Skeletal muscle tissue (tissue), 4 donors: ENCODE data around the gene MINDY4. TPM values are rescaled to one million over a fixed set of nuclear protein-coding genes. Genes with fewer than 3 reads are reported as not detected.

Source experiments
- H3K27ac ChIP-seq: one replicate; pipeline ENCODE4 v1.7.0; 2013; ENCODE audit warnings: mild to moderate bottlenecking, low read depth, low read length, inconsistent platforms
- H3K27me3 ChIP-seq, 3 donors: one replicate each; pipeline ENCODE4 v1.7.0; 2013; ENCODE audit warnings: low read length in 3 of 3; ENCODE audit not compliant: control insufficient read depth in 3 of 3, insufficient read depth in 3 of 3
- H3K36me3 ChIP-seq, 3 donors: one replicate each; pipeline ENCODE4 v1.7.0; 2013; ENCODE audit warnings: low read length in 3 of 3; ENCODE audit not compliant: control insufficient read depth in 3 of 3, insufficient read depth in 3 of 3
- H3K4me1 ChIP-seq, 3 donors: one replicate each; pipeline ENCODE4 v1.7.0; 2013; ENCODE audit warnings: low read length in 3 of 3, mild to moderate bottlenecking in 3 of 3; ENCODE audit not compliant: control insufficient read depth in 3 of 3, insufficient read depth in 3 of 3
- H3K4me3 ChIP-seq, 3 donors: one replicate each; pipeline ENCODE4 v1.7.0; 2013; ENCODE audit warnings: low read length in 3 of 3
- H3K9ac ChIP-seq, 3 donors: one replicate each; pipeline ENCODE4 v1.7.0; 2013; ENCODE audit warnings: low read length in 3 of 3, mild to moderate bottlenecking in 3 of 3, moderate library complexity in 2 of 3, low read depth in 1 of 3
- H3K9me3 ChIP-seq, 3 donors: one replicate each; pipeline ENCODE4 v1.7.0; 2013; ENCODE audit warnings: low read length in 3 of 3; ENCODE audit not compliant: control insufficient read depth in 3 of 3
- total RNA-seq: library from RNA; depleted of rRNA; stranded (reverse); fragments of >200 nt; gene quantifications from one replicate; pipeline ENCODE4 v1.2.3, GENCODE V29; 2014
- donor health status: Osteomylitis.

Gene MINDY4
- total RNA-seq, 1 donor from 2014 or later, result 7.8 TPM

DNA sequence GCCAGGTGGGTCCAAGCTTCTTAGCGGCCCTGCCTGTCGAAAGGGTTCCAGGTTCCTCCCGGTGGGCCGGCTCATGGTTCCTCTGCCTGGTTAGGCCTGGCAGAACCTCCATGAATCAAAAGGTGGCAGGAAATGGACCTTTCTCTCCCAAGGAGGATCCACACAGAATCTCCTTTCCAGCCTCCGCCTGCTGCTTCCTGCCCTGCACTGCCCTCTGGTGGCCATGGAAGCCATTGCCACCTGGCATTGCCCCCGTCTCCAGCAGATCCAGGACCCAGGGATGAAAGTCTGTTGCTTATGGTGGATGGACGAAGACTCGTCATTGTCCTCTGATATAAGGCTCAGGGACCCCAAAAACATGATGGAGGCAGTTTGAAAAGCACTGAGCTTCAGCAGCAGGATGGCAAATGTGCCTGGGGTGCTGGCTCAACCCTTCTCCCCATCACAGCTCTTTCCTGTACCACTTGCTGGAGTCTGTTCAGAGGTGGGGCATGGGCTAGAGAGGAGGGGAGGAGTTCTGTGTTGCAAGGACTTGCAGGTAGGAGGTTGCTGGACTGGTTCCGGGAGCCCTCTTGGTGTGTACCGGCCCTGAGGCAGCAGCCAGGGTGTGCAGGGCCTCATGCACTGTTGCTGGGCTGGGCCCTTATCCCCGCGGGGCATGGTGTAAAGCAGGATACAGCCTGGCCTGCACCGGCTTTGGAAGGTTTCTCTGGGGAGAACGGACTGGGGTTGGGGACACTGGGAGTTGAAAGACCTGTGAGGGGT, 30.6 kb upstream of the MINDY4 start:
- Histone ChIP-seq H3K9me3 (no peaks in the 10 kb centered on the region), H3K4me1 (peaks cover 2 to 9% (median 8%) of the 10 kb centered on the region in 3 donors), H3K4me3 (no peak overlapping the region), H3K27ac (no peak overlapping the region), H3K27me3 (no peaks in the 10 kb centered on the region), H3K9ac (no peak overlapping the region), H3K36me3 (no peaks in the 10 kb centered on the region)

GRCh38 chr7:30741289-30741688, 29.9 kb upstream of the MINDY4 start:
- H3K36me3 ChIP-seq, result no peaks in the 10 kb centered on the region
- no peak overlapping the region for H3K4me3 ChIP-seq
- H3K27me3 ChIP-seq, result no peaks in the 10 kb centered on the region
- H3K9me3 ChIP-seq, result no peaks in the 10 kb centered on the region
- H3K4me1 ChIP-seq, result peaks cover 2 to 9% (median 9%) of the 10 kb centered on the region in 3 donors
- H3K9ac ChIP-seq, result no peak overlapping the region
- no peak overlapping the region for H3K27ac ChIP-seq

DNA sequence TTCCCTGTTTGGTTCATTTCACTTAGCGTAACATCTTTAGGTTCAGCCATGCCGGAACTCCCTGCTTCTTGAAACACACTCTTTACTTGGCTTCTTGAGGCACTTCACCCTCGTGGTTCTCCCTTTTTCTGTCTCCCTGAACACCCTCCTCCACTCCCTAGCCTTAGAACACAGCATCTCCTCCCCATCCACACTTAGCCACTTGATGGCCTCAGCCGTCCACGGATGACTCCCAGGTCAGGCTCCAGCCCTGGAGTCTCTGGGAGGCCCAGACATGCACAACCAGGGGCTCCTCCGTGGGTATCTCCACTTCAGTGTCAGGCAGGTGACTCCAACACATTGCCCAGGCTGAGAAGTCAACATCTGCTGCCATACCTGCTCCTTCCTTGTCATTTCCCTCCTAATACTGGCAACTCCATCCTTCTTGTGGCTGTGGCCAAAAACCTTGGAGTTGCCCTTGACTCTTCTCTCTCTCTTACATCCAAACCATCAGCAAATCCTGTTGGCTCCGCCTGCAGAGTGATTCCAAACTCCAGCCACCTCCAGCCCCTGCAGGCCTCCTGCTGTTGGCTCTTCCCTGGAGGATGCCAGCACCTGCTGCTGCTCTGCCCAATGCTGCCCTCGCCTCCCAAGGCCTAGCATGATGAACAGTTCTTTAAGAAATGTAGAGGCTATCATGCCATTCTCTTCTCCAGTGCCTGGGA, 27.7 kb upstream of the MINDY4 start:
- Histone ChIP-seq H3K9ac (no peak overlapping the region), H3K36me3 (no peaks in the 10 kb centered on the region), H3K27ac (no peak overlapping the region), H3K4me3 (no peak overlapping the region), H3K4me1 (peaks cover 2 to 9% (median 9%) of the 10 kb centered on the region in 3 donors), H3K9me3 (no peaks in the 10 kb centered on the region), H3K27me3 (no peaks in the 10 kb centered on the region)

DNA sequence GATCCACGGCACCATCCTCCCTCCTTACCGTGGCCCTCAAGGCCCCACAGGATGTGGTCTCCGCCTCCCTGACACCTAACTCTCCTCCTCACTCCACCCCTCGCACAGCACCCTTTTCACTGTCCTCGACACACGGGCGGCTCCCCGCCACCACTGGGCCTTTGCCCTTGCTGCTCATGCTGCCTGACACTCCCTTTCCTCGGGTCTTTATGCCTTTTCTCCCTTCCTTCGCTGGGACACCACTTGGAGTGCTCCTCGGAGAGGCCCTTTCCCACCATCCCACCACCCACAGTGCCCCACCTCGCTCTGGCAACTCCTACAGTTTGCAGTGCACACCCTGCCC, 27.2 kb upstream of the MINDY4 start:
- H3K9me3 ChIP-seq, result no peaks in the 10 kb centered on the region
- H3K27ac ChIP-seq, result no peak overlapping the region
- H3K4me3 ChIP-seq, result no peak overlapping the region
- H3K36me3 ChIP-seq, result no peaks in the 10 kb centered on the region
- H3K27me3 ChIP-seq, result no peaks in the 10 kb centered on the region
- H3K4me1 ChIP-seq, result peaks cover 2 to 9% (median 9%) of the 10 kb centered on the region in 3 donors
- no peak overlapping the region for H3K9ac ChIP-seq

GRCh38 chr7:30745261-30745941, 25.8 kb upstream of the MINDY4 start:
- peaks cover 5 to 14% (median 12%) of the 10 kb centered on the region in 3 donors for H3K4me1 ChIP-seq
- no peaks in the 10 kb centered on the region for H3K27me3 ChIP-seq
- no peak overlapping the region for H3K27ac ChIP-seq
- H3K4me3 ChIP-seq, result no peak overlapping the region
- H3K9ac ChIP-seq, result peak overlapping the region in 1 of 3 donors; percentile 45
- H3K9me3 ChIP-seq, result no peaks in the 10 kb centered on the region
- H3K36me3 ChIP-seq, result no peaks in the 10 kb centered on the region

DNA sequence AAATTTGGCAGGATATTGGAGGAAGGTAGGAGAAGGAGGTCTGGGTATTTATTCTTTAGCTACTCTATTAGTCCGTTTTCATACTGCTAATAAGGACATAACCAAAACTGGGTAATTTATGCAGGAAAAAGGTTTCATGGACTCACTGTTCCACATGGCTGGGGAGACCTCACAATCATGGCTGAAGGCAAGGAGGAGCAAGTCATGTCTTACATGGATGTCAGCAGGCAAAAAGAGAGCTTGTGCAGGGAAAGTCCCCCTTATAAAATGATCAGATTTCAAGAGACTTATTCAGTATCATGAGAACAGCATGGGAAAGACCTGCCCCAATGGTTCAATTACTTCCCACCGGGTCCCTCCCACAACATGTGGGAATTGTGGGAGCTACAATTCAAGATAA, 21.2 kb upstream of the MINDY4 start:
- peaks cover 41 to 51% (median 50%) of the 10 kb centered on the region in 3 donors for H3K4me1 ChIP-seq
- peaks cover 0 to 3% (median 0%) of the 10 kb centered on the region in 3 donors for H3K36me3 ChIP-seq

GRCh38 chr7:30750683-30751650, 20.2 kb upstream of the MINDY4 start:
- H3K9me3 ChIP-seq, result no peaks in the 10 kb centered on the region
- no peaks in the 10 kb centered on the region for H3K27me3 ChIP-seq
- H3K9ac ChIP-seq, result peak overlapping the region; percentile 22 to 62 (median 25)
- peak overlapping the region; percentile 78 for H3K27ac ChIP-seq
- peaks cover 0 to 3% (median 2%) of the 10 kb centered on the region in 3 donors for H3K36me3 ChIP-seq
- H3K4me1 ChIP-seq, result peaks cover 49 to 55% (median 53%) of the 10 kb centered on the region in 3 donors
- H3K4me3 ChIP-seq, result peak overlapping the region; percentile 15 to 78 (median 68)

More for the DNA sequence above, 21.2 kb upstream of the MINDY4 start:
- no peak overlapping the region for H3K4me3 ChIP-seq
- H3K27me3 ChIP-seq, result no peaks in the 10 kb centered on the region
- no peak overlapping the region for H3K9ac ChIP-seq
- no peaks in the 10 kb centered on the region for H3K9me3 ChIP-seq
- H3K27ac ChIP-seq, result peak overlapping the region; percentile 78

DNA sequence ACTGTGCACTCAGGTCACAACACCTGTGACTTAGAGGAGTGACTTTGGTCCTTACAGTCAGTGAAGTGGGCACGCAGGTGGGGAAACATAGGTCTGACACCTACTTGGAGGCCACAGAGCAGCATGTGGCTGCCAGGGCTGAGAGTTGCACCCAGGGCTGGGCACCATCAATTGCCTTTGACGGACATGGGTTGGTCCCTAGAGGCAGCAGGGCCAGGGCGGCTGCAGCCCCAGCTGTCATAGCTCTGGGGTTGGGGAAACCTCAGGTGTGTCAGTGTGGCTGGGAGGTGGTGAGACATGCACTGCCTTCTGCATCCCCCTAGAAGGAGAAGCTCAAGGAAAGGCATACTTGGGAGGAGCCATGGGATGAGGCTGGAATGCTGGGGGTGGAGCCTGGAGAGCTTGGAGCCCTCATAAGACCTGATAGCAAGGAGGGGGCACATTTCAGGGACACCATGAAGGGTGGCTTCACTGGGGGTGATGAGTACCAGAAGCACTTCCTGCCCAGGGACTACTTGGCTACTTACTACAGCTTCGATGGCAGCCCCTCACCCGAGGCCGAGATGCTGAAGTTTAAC, 19.4 kb upstream of the MINDY4 start, which contains the start of gene INMT:
Gene INMT, plus strand, starts transcription at position 440 of the 578 bp plus-strand sequence. Its CDS starts 16 bp downstream, at position 456.
- Histone ChIP-seq H3K36me3 (peaks cover 0 to 3% (median 2%) of the 10 kb centered on the region in 3 donors), H3K27ac (peak within 1 kb of the TSS; percentile 78), H3K9me3 (no peaks in the 10 kb centered on the region), H3K4me1 (peaks cover 49 to 56% (median 55%) of the 10 kb centered on the region in 3 donors), H3K9ac (peak within 1 kb of the TSS; percentile 48 to 72 (median 62)), H3K4me3 (peak within 1 kb of the TSS; percentile 51 to 78 (median 68)), H3K27me3 (no peaks in the 10 kb centered on the region)

GRCh38 chr7:30752484-30752883, 18.7 kb upstream of the MINDY4 start:
- H3K9ac ChIP-seq, result peak overlapping the region; percentile 48 to 72 (median 62)
- H3K4me3 ChIP-seq, result peak overlapping the region; percentile 51 to 78 (median 68)
- peaks cover 0 to 4% (median 3%) of the 10 kb centered on the region in 3 donors for H3K36me3 ChIP-seq
- H3K27ac ChIP-seq, result peak overlapping the region; percentile 78
- no peaks in the 10 kb centered on the region for H3K9me3 ChIP-seq
- peaks cover 52 to 63% (median 61%) of the 10 kb centered on the region in 3 donors for H3K4me1 ChIP-seq
- no peaks in the 10 kb centered on the region for H3K27me3 ChIP-seq
